SK-N-MC (cell line): ENCODE results near the gene NDC80.

Experiments
- DNase-seq: peaks from one replicate; pipeline ENCODE4 v3.0.0-alpha.2; 2011; ENCODE audit warnings: low read depth, low spot score
- H3K27ac ChIP-seq: fragments of 200-600 bp; sonication (generic); 2 replicates; pipeline ENCODE4 v1.5.1; 2016; ENCODE audit warnings: mixed run types
- H3K36me3 ChIP-seq: fragments of 200-600 bp; sonication (generic); 2 replicates; pipeline ENCODE4 v1.6.1; 2017; ENCODE audit warnings: antibody characterized with exemption, low read length, mixed read lengths; ENCODE audit not compliant: insufficient read depth
- H3K4me3 ChIP-seq: fragments of 200-600 bp; sonication (generic); 2 replicates; pipeline ENCODE4 v1.5.1; 2016
- H3K9ac ChIP-seq: fragments of 200-600 bp; sonication (generic); 2 replicates; pipeline ENCODE4 v1.8.0; 2017; ENCODE audit warnings: mixed run types, mixed read lengths; ENCODE audit not compliant: insufficient read length
- H3K9me3 ChIP-seq: fragments of 200-600 bp; sonication (generic); 2 replicates; pipeline ENCODE4 v1.6.1; 2017; ENCODE audit warnings: low read depth, mild to moderate bottlenecking, antibody characterized with exemption, low read length, moderate library complexity, mixed read lengths
- EZH2 ChIP-seq: fragments of 200-600 bp; sonication (generic); IDR thresholded peaks from one replicate; pipeline ENCODE4 v1.6.1; 2017; ENCODE audit warnings: antibody characterized with exemption
- FOXP2 ChIP-seq: optimal IDR thresholded peaks from 2 replicates; pipeline ENCODE3; 2011; ENCODE audit warnings: mild to moderate bottlenecking, moderate library complexity; ENCODE audit not compliant: insufficient read depth; ENCODE audit errors: extremely low read length, control extremely low read depth
- POLR2AphosphoS5 ChIP-seq: IDR thresholded peaks from 2 replicates; pipeline ENCODE4 v1.6.1; 2012; ENCODE audit warnings: mild to moderate bottlenecking, low read depth, low read length, borderline replicate concordance

NDC80 gene

DNA sequence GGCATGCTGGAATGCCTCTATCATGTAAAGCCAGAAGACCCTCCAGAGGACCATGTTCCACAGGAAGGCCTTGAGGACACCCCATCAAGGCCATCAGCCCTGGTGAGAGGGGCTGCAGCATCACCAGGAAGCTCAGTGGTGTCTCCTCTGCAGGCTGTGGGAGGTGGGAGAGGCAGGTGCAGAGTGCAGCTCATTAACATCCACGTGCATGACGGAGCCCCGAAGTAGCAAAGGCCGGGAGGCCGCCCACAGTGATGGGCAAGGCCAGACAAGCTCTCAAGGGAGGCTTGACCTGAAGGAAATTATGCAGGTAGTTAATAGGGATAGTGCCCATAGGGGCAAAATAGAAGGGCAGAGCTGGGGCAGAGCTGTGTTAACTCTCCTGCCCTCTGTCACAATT is 53.9 kb downstream of the NDC80 start:
- TF ChIP-seq POLR2AphosphoS5: no peak
- TF ChIP-seq FOXP2: no peak
- TF ChIP-seq EZH2: no peak
- H3K9ac ChIP-seq: no peak overlapping the region
- no peaks in the 10 kb centered on the region for H3K36me3 ChIP-seq
- H3K4me3 ChIP-seq: no peak overlapping the region
- DNase-seq: no peak
- no peaks in the 10 kb centered on the region for H3K9me3 ChIP-seq
- no peak overlapping the region for H3K27ac ChIP-seq

DNA sequence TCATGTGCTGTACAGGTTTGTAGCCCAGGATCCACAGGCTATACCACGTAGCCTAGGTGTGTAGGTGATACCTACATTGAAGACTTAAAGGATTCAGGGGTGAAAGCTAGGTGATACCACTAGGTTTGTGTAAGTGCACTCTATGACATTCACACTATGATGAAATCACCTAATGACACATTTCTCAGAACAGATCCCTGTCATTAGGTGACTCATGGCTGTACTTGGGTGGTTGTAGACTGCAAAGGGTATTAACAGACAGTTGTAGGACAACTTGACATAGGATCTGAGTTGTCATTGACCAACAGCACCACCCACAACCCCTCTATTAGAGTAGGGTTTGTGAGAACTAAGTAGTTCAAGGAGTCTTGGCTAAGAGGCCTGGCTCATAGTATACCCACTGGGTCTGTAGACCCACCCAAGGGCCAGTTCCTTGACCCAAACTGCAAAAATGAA is 56.5 kb downstream of the NDC80 start:
- no peak overlapping the region for H3K9ac ChIP-seq
- H3K4me3 ChIP-seq: no peak overlapping the region
- no peaks in the 10 kb centered on the region for H3K36me3 ChIP-seq
- no peak for DNase-seq
- TF ChIP-seq FOXP2 (no peak), POLR2AphosphoS5 (no peak), EZH2 (no peak)
- no peak overlapping the region for H3K27ac ChIP-seq
- H3K9me3 ChIP-seq: no peaks in the 10 kb centered on the region

DNA sequence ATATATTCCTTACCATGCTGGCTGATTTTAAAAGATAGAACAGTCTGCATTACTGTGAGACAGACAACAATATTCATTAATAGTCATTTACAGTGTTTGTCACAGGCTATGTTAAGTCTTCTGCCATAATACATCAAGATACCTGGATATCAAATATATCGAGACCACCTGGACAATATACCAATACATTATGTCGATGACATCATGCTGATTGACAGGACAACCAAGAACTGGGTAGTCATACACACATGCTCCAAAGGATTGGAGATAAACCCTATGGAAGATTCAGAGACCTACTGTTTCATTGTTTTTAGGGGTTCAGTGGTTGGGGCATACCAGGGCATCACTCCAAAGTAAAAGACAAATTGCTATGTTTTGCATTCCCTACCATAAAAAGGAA is 57.6 kb downstream of the NDC80 start:
- Histone ChIP-seq H3K4me3 (no peak overlapping the region), H3K36me3 (no peaks in the 10 kb centered on the region), H3K9me3 (no peaks in the 10 kb centered on the region), H3K9ac (no peak overlapping the region), H3K27ac (no peak overlapping the region)
- DNase-seq: no peak
- TF ChIP-seq POLR2AphosphoS5 (no peak), EZH2 (no peak), FOXP2 (no peak)

DNA sequence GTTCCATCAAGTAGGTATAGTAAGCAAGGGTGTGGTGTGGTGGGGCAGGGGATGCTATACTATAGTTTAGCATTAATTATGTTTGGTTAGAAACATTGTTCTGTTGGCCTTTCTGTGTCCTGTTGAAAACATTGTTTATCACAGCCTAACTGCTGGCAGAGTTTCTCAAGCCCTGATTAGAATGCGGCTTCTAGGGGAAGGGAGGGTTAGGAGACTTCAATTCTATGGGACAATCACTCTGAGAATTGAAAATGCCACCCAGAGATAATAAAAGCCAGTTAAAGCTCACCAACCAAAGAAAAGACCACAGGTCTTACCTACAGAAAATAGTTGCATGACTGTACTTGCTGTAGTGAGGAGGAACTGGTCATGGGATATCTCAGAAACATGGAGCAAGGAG is 64.2 kb downstream of the NDC80 start:
- Histone ChIP-seq H3K9ac (no peak overlapping the region), H3K9me3 (no peaks in the 10 kb centered on the region), H3K4me3 (no peak overlapping the region), H3K27ac (no peak overlapping the region), H3K36me3 (no peaks in the 10 kb centered on the region)
- TF ChIP-seq FOXP2 (no peak), EZH2 (no peak), POLR2AphosphoS5 (no peak)
- DNase-seq: no peak

DNA sequence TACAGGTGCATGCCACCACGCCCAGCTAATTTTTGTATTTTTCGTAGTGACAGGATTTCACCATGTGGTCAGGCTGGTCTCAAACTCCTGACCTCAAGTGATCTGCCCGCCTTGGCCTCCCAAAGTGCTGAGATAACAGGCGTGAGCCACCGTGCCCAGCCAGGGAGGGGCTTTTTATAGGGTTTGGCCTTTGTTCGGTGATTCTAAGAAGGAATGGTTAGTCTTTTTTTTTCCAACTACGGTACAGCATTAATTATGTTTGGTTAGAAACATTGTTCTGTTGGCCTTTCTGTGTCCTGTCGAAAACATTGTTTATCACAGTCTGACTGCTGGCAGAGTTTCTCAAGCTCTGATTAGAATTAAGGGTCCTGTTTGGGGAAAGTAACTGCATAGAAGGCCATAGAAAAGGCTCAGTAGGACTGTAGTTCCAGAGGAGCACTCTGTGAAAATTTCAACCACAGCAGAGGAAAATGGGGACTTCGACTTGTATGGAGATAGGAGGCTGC is 64.8 kb downstream of the NDC80 start:
- Histone ChIP-seq H3K9ac (no peak overlapping the region), H3K36me3 (no peaks in the 10 kb centered on the region), H3K27ac (no peak overlapping the region), H3K9me3 (no peaks in the 10 kb centered on the region), H3K4me3 (no peak overlapping the region)
- DNase-seq: no peak
- TF ChIP-seq FOXP2: no peak
- no peak for TF ChIP-seq EZH2
- TF ChIP-seq POLR2AphosphoS5: no peak

DNA sequence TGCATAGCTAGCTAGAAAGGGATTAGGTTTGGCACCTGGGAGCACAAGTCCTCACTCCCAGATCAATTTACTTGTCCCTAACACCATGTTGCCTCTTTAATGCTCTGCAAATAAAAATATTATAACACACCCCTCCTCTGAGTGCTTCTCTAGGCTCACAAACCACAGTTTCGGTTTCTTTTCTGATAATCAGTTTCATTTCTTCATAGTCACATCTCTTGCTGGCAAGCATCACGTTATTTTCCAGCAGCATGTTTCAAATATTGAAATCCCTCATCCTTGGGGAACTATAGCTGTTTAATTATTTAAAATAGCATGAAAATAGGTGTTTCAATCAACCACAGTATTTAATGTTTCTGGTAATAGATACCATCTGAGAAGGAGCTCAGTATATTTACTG is 70.3 kb downstream of the NDC80 start:
- TF ChIP-seq POLR2AphosphoS5 (no peak), FOXP2 (no peak), EZH2 (no peak)
- H3K9me3 ChIP-seq: no peaks in the 10 kb centered on the region
- H3K36me3 ChIP-seq: no peaks in the 10 kb centered on the region
- no peak for DNase-seq
- H3K27ac ChIP-seq: no peak overlapping the region
- no peak overlapping the region for H3K9ac ChIP-seq
- H3K4me3 ChIP-seq: no peak overlapping the region

DNA sequence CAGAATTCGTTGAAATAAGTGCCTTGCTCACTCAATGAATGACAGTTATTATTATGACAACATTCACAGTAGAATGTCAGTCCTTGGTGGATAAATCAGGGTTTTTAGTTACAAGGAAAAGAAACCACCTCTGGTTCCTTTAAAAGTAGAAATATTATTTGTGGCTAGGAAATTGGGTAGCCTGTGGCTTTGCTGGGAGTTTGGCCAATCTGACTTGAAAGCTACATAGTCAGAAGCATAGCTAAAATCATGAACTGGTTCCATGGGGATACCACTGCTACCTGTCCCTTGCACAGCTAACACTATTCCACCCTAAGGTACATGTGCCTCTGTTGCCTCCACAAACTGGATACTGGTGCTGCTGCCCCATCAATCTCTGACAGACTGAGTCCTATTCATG is 71.4 kb downstream of the NDC80 start:
- no peak overlapping the region for H3K4me3 ChIP-seq
- no peak for TF ChIP-seq POLR2AphosphoS5
- no peak for TF ChIP-seq EZH2
- TF ChIP-seq FOXP2: no peak

DNA sequence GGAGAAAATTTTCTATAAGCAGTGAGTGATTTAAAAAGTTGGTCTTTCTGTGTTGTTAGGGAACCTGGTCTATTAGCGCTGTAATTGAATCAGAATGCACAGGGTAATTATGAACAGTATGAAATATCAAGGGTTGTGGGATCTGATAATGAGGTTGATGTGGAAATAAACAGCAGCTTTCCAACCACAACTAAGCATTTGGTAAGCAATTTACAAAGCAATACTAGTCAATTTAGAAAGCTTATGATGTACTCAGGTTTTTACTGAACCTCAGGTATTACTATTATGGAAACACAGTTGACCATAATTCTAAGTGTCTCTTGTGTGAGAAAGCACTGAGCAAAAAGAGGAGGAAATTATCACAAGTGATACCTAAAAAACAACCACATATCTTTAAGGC is 73.2 kb downstream of the NDC80 start:
- Histone ChIP-seq H3K9ac (no peak overlapping the region), H3K4me3 (no peak overlapping the region), H3K27ac (no peak overlapping the region), H3K36me3 (no peaks in the 10 kb centered on the region), H3K9me3 (no peaks in the 10 kb centered on the region)
- DNase-seq: no peak
- TF ChIP-seq EZH2 (no peak), FOXP2 (no peak), POLR2AphosphoS5 (no peak)

More for the DNA sequence above, 71.4 kb downstream of the NDC80 start:
- Histone ChIP-seq H3K9me3 (no peaks in the 10 kb centered on the region), H3K9ac (no peak overlapping the region), H3K27ac (no peak overlapping the region), H3K36me3 (no peaks in the 10 kb centered on the region)
- DNase-seq: no peak

DNA sequence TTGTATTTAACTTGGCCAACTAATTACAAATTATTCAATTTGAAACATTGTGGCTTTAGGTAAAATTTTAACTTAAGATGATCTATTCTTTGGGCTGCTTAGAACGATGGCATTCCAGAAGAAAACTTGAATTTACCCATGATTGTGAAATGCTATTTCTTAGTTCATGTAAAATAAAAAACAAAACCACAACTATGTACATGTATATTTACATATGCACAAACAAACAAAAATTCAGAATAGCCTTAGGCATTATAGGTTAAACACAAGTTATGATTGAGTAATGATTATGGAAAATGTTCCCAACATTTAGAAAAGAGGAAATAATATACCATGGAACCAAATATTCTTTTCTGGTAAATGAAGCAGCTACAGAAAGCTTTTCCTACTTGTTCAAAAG is 80.6 kb downstream of the NDC80 start:
- Histone ChIP-seq H3K27ac (no peak overlapping the region), H3K36me3 (no peaks in the 10 kb centered on the region), H3K9ac (no peak overlapping the region), H3K9me3 (no peaks in the 10 kb centered on the region), H3K4me3 (no peak overlapping the region)
- TF ChIP-seq EZH2 (no peak), POLR2AphosphoS5 (no peak), FOXP2 (no peak)
- DNase-seq: no peak
